Left lung (tissue), 10 donors: Measurements from ENCODE around the gene PCED1A. TPM values are rescaled to one million over a fixed set of nuclear protein-coding genes. Genes with fewer than 3 reads are reported as not detected.
A peak's percentile ranks its signal among the peaks of the same experiment; 100 is the strongest.

Source experiments
- ATAC-seq: fragments of 200-7000 bp; cut with Tn5 transposase; one replicate; pipeline ENCODE4 v1.9.1; 2020; ENCODE audit warnings: moderate library complexity
- DNase-seq, 4 donors: peaks; one replicate each; pipeline ENCODE4 v3.0.0-alpha.2; 2013 to 2020
- H3K27ac ChIP-seq, 2 donors: fragments of 200-600 bp; sonication (generic) in 1 of 2; one replicate each; pipeline versions ENCODE4 v1.5.0 to v1.8.0; 2020 to 2021
- H3K27me3 ChIP-seq, 2 donors: fragments of 200-600 bp; sonication (generic) in 1 of 2; one replicate each; pipeline versions ENCODE4 v1.5.0 to v1.8.0; 2020 to 2021
- H3K36me3 ChIP-seq, 2 donors: fragments of 200-600 bp; sonication (generic) in 1 of 2; one replicate each; pipeline versions ENCODE4 v1.5.0 to v1.8.0; 2020 to 2021
- H3K4me1 ChIP-seq, 2 donors: fragments of 200-600 bp; one replicate each; pipeline ENCODE4 v1.8.0; 2021
- H3K4me3 ChIP-seq, 2 donors: fragments of 200-600 bp; sonication (generic) in 1 of 2; one replicate each; pipeline versions ENCODE4 v1.5.0 to v1.8.0; 2020 to 2021; ENCODE audit warnings: mild to moderate bottlenecking in 1 of 2
- H3K9me3 ChIP-seq, 2 donors: fragments of 200-600 bp; sonication (generic) in 1 of 2; one replicate each; pipeline versions ENCODE4 v1.5.0 to v1.8.0; 2020 to 2021
- intact Hi-C, 2 donors: fragments of 100-400 bp; cut with DNase I; formaldehyde crosslinking; loops; one replicate each; pipeline versions ENCODE4 v1.11.2 to v1.14.2; 2022
- polyA plus RNA-seq, 6 donors: library from polyadenylated mRNA; unstranded; fragments of 120-200 nt; gene quantifications; one replicate each; pipeline ENCODE4 v1.2.1, GENCODE V29; 2013; ENCODE audit not compliant: insufficient read length in 6 of 6
- total RNA-seq, 2 donors: library from RNA; stranded (reverse); fragmentation: NEBNext Ultra II Directional; extraction: Animal tissue kit (Norgen Biotek cat#: 25700); gene quantifications; one replicate each; pipeline ENCODE4 v1.2.1, GENCODE V29; 2021
- TF ChIP-seq, protein P1 (sequence below), 2 donors: fragments of 200-600 bp; sonication (generic) in 1 of 2; IDR thresholded peaks; one replicate each; pipeline versions ENCODE4 v1.5.0 to v1.8.0; 2021; ENCODE audit warnings: antibody characterized with exemption in 2 of 2
- donor health status: DM: no; HTN: yes; CAD: no.
- donor health status: DM: no; HTN: no; CAD: no.

Gene PCED1A
- total and polyA plus RNA-seq, 8 donors, result 34.3 to 66.7 (median 55.8) TPM

DNA sequence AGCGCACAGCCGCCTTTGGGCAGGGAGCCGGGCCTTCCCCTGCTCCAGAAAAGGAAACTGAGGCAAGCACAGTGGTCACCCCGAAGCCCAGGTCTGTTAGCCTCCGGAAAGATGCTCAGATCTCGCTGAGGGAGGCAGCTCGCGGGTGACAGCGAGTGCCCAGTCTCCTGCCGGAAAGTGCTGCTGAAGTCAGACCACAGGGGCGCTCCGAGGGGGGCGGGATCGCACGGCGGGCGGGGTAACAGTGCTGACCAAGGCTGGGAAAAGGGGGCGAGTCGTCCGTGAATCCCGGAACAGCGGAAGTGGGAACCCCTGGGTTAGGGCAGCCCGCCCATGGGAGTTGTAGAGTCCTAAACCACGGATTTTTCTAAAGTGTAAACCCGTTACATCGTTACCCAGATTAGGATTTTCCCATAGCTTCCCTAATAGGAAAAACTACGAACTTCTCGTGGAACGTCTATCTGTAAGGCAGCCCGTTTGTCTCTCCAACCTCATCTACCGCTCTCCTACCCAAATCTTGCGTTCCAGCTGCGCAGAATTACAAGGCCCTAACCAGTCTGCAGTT, 594 bp upstream of the PCED1A start:
- peak overlapping the region; percentile 83 to 96 for H3K27ac ChIP-seq
- H3K4me3 ChIP-seq, result peak overlapping the region; percentile 89 to 95
- peaks cover 3 to 20% of the 10 kb centered on the region in 2 donors for H3K4me1 ChIP-seq
- ATAC-seq (peak; percentile 69), DNase-seq (peak; percentile 58 to 87 (median 64))
- TF ChIP-seq, protein P1, sequence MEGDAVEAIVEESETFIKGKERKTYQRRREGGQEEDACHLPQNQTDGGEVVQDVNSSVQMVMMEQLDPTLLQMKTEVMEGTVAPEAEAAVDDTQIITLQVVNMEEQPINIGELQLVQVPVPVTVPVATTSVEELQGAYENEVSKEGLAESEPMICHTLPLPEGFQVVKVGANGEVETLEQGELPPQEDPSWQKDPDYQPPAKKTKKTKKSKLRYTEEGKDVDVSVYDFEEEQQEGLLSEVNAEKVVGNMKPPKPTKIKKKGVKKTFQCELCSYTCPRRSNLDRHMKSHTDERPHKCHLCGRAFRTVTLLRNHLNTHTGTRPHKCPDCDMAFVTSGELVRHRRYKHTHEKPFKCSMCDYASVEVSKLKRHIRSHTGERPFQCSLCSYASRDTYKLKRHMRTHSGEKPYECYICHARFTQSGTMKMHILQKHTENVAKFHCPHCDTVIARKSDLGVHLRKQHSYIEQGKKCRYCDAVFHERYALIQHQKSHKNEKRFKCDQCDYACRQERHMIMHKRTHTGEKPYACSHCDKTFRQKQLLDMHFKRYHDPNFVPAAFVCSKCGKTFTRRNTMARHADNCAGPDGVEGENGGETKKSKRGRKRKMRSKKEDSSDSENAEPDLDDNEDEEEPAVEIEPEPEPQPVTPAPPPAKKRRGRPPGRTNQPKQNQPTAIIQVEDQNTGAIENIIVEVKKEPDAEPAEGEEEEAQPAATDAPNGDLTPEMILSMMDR (IDR thresholded peaks at IDR 0.05), result no peak
- peaks cover 0 to 15% of the 10 kb centered on the region in 2 donors for H3K36me3 ChIP-seq
- no peaks in the 10 kb centered on the region for H3K9me3 ChIP-seq
- no peaks in the 10 kb centered on the region for H3K27me3 ChIP-seq
- intact Hi-C loops, result no loop called here

DNA sequence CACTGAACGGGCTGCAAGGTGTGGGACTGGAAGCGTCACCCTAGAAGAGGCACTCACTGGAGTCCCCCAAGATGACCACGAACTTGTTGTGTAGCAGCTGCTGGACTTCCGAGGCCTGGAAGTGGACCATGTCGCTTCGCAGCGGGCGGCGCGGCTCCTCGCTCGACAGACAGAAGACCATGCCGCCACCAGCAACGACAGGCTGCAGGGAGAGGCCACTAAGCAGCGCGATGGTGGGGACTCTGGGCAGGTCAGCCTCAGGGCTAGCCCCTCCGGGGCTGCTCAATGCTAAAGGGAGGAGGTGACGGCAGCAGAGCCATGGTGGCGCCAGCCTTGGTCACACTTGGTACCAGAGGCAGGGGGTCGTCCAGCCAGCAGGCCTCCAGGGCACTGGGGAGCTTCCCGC, 720 bp downstream of the PCED1A start:
- Histone ChIP-seq H3K27me3 (no peaks in the 10 kb centered on the region), H3K27ac (peak overlapping the region; percentile 83 to 96)
- TF ChIP-seq, protein P1 (IDR thresholded peaks at IDR 0.05), result no peak

DNA sequence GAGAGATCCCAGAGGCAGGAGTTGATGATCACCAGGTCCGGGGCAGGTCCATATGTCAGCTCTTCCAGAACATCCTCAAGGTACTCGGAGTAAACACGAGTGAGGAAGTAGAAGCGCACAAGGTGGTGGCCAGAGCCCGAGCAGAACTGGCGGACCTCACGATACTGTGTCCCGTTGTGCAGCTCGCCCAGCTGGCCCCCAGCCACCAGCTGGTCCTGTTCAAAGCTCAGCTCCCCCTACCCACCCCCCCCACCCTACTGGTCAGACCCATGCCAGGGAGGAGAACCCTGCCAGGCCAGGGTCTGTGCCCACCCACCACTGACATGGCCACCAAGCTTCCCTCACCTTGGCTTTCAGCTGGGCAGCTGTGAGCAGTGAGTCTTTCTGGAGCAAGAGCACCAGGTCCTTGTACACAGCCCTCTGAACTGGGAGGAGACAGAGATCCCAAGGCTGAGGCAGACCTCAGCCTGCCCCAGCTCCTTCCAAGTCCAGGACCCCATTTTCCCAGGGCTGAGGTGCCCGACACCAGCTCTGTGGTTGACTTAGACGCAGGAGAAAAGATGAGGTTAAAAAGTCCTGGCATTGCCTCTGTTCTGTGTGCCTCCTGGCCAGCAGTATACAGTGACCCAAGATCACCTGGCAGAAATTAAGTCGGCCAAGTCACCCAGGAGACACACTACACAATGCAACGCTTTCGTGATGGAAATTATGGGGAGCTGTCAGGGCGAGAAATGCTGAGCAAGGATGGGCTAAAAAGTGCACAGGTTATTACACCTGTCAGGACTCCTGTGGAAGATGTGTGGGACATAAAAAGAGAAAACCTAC, 1.4 kb downstream of the PCED1A start:
- no peak for DNase-seq
- no peak overlapping the region for H3K27ac ChIP-seq
- no peaks in the 10 kb centered on the region for H3K27me3 ChIP-seq
- no peak for ATAC-seq
- H3K4me3 ChIP-seq, result peak overlapping the region in 1 of 2 donors; percentile 89
- TF ChIP-seq, protein P1 (IDR thresholded peaks at IDR 0.05), result no peak
- peaks cover 3 to 20% of the 10 kb centered on the region in 2 donors for H3K4me1 ChIP-seq
- H3K9me3 ChIP-seq, result no peaks in the 10 kb centered on the region
- peaks cover 0 to 24% of the 10 kb centered on the region in 2 donors for H3K36me3 ChIP-seq
- intact Hi-C loops, result no loop called here

More for the DNA sequence above, 720 bp downstream of the PCED1A start:
- no peak for ATAC-seq
- DNase-seq, result no peak
- Histone ChIP-seq H3K9me3 (no peaks in the 10 kb centered on the region), H3K4me3 (peak overlapping the region; percentile 89 to 95), H3K36me3 (peaks cover 0 to 24% of the 10 kb centered on the region in 2 donors), H3K4me1 (peaks cover 3 to 20% of the 10 kb centered on the region in 2 donors)
- intact Hi-C loops, result no loop called here

DNA sequence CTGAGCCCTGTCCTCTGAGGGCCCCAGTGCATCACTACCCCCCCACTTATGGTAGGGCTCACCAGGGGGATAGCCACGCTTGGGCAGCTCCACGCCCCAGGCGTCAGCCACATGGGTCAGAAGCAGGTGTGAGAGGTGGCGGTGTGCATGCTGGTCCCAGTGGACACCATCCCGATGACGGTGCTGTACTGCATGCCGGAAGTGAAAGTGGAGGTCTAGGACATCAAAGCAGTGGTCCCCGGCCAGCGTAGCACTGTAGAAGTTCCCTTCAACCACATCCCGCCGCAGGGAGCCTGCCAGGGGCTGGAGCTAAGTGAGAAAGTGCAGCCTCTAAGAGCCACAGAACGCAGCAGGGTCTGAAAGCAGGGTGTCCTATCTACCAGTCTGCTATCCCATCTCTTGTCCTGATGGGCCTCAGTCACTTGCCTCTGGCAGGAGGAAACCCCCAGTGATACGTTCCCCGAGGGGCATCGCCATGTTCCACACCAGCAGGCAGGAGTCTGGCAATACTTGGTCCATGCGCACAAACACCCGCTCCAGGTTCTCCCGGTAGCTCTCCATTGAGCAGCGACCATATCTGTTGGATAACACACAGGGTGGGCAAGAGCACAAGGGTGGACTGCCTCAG, 2.2 kb downstream of the PCED1A start:
- Histone ChIP-seq H3K27me3 (no peaks in the 10 kb centered on the region), H3K27ac (no peak overlapping the region), H3K36me3 (peaks cover 0 to 24% of the 10 kb centered on the region in 2 donors), H3K4me3 (no peak overlapping the region), H3K4me1 (peaks cover 3 to 20% of the 10 kb centered on the region in 2 donors), H3K9me3 (no peaks in the 10 kb centered on the region)
- TF ChIP-seq, protein P1 (IDR thresholded peaks at IDR 0.05), result no peak
- DNase-seq (no peak), ATAC-seq (no peak)
- intact Hi-C loops, result no loop called here
